ENCODE measurements around the gene SNCB. TPM values are rescaled to one million over a fixed set of nuclear protein-coding genes. Genes with fewer than 3 reads are reported as not detected.

Gene SNCB
- total and polyA plus RNA-seq, 4 donors: 0.02 TPM; not detected in 3

DNA sequence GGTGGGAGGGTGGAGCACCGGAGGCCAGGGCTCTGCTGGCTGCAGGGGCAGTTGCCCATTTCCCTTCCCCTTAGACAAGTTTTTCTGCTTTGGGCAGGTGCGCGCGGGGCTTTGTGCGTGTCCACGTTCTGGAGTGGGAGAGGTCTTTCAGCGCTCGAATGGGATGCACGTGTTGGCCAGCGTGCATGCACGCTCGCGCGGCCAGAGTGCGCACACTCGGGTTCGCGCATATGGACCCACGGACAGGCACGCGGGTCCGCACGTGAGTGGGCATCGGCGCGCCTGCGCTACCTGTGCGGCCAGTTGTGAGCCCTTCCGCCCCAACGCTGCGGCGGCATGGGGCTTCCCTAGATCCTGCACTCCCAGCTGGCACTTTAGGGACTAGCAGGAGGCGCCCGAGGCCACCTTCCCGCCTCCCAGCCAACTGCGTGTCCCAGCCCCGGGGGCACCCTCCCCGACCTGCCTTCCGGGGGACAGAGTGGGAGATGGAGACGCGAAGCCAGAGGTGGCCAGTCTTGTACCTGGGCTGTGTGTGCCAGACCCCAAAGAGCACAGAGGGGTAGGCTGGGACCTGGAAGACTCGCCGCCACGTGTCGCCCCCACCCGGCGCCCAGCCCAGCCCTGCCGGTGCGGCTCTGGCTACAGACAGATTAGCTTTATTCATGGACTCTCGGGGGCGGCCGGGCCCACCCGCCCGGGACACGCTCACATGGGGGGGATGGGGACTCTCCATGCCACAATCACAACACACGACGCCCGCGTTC, 10.6 kb downstream of the SNCB start:
- peaks cover 0 to 9% (median 0%) of the 10 kb centered on the region in 5 donors for H3K4me1 ChIP-seq (ENCODE audit: control insufficient read depth in 5 of 5, insufficient read depth in 5 of 5, low read length in 5 of 5)
- H3K27ac ChIP-seq (ENCODE audit: low read depth in 1 of 2, low read length in 1 of 2): no peak overlapping the region
- H3K9ac ChIP-seq (ENCODE audit: insufficient read depth in 1 of 2, low read length in 2 of 2): no peak overlapping the region
- ATAC-seq (ENCODE audit: insufficient read depth, low FRiP score): no peak
- peaks cover 7 to 69% (median 45%) of the 10 kb centered on the region in 3 donors for H3K27me3 ChIP-seq (ENCODE audit: control insufficient read depth in 3 of 3, insufficient read depth in 3 of 3, low read length in 2 of 3)
- DNase-seq: no peak
- H3K36me3 ChIP-seq (ENCODE audit: control insufficient read depth in 4 of 4, insufficient read depth in 4 of 4, low read length in 4 of 4): no peaks in the 10 kb centered on the region
- 14 to 15% methylated on average over 59 of the region's 59 CpGs for WGBS, 2 donors
- TF ChIP-seq, protein P1, sequence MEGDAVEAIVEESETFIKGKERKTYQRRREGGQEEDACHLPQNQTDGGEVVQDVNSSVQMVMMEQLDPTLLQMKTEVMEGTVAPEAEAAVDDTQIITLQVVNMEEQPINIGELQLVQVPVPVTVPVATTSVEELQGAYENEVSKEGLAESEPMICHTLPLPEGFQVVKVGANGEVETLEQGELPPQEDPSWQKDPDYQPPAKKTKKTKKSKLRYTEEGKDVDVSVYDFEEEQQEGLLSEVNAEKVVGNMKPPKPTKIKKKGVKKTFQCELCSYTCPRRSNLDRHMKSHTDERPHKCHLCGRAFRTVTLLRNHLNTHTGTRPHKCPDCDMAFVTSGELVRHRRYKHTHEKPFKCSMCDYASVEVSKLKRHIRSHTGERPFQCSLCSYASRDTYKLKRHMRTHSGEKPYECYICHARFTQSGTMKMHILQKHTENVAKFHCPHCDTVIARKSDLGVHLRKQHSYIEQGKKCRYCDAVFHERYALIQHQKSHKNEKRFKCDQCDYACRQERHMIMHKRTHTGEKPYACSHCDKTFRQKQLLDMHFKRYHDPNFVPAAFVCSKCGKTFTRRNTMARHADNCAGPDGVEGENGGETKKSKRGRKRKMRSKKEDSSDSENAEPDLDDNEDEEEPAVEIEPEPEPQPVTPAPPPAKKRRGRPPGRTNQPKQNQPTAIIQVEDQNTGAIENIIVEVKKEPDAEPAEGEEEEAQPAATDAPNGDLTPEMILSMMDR (IDR thresholded peaks at IDR 0.05; ENCODE audit: control extremely low read depth, extremely low read depth): no peak
- H3K9me3 ChIP-seq (ENCODE audit: control insufficient read depth in 4 of 4, insufficient read depth in 3 of 4, low read length in 3 of 4): peaks cover 0 to 10% (median 0%) of the 10 kb centered on the region in 4 donors
- H3K4me3 ChIP-seq: no peak overlapping the region

DNA sequence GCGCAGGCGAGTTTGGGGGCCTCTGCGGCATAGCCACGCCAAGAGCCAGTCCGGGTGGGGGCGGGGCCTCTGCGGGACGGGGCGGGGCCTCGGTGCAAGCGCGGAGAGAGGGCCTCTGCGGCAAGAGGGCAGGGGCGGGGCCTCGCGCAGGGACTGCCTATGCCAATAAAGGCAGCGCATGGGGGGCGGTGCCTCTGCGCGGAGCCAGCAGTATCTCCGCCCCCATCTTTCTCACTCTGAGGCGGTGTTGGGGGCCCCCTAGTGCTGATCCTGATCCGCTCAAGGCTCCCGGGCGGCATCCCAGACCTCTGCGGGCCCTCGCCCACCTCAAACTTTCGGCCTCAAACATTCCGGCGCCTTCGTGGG, 11.1 kb downstream of the SNCB start:
- H3K9me3 ChIP-seq (ENCODE audit: control insufficient read depth in 4 of 4, insufficient read depth in 3 of 4, low read length in 3 of 4): peaks cover 0 to 10% (median 0%) of the 10 kb centered on the region in 4 donors
- no peak overlapping the region for H3K4me3 ChIP-seq
- H3K9ac ChIP-seq (ENCODE audit: insufficient read depth in 1 of 2, low read length in 2 of 2): no peak overlapping the region
- peak; percentile 70 for ATAC-seq (ENCODE audit: insufficient read depth, low FRiP score)
- peaks cover 0 to 9% (median 0%) of the 10 kb centered on the region in 5 donors for H3K4me1 ChIP-seq (ENCODE audit: control insufficient read depth in 5 of 5, insufficient read depth in 5 of 5, low read length in 5 of 5)
- H3K36me3 ChIP-seq (ENCODE audit: control insufficient read depth in 4 of 4, insufficient read depth in 4 of 4, low read length in 4 of 4): no peaks in the 10 kb centered on the region
- no peak overlapping the region for H3K27ac ChIP-seq (ENCODE audit: low read depth in 1 of 2, low read length in 1 of 2)
- 5 to 6% methylated on average over 24 to 31 of the region's 31 CpGs for WGBS, 2 donors
- peaks cover 7 to 69% (median 44%) of the 10 kb centered on the region in 3 donors for H3K27me3 ChIP-seq (ENCODE audit: control insufficient read depth in 3 of 3, insufficient read depth in 3 of 3, low read length in 2 of 3)
- peak; percentile 74 to 84 (median 75) for DNase-seq
- TF ChIP-seq, protein P1 (IDR thresholded peaks at IDR 0.05; ENCODE audit: control extremely low read depth, extremely low read depth): no peak

DNA sequence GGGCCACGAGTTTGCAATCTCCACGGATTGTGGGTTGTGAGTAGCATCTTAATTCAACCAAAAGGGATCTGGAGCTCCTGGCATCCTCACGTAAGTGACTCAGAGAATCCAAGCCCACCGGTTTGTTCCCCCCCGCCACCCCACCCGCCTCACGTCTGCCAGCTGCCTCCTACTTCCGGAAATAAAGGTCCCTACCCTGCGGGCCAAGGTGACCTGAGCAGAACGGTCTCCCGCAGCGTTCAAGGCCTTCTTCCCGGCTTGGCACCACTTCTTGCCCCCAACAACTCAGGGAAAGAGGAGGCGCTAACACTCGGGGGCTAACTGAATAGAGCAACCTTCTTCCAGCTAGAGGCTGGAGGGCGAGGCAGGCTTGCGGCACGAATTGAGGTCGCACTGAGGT, 11.6 kb downstream of the SNCB start:
- ATAC-seq (ENCODE audit: insufficient read depth, low FRiP score) (no peak), DNase-seq (no peak)
- no peaks in the 10 kb centered on the region for H3K36me3 ChIP-seq (ENCODE audit: control insufficient read depth in 4 of 4, insufficient read depth in 4 of 4, low read length in 4 of 4)
- H3K9me3 ChIP-seq (ENCODE audit: control insufficient read depth in 4 of 4, insufficient read depth in 3 of 4, low read length in 3 of 4): peaks cover 0 to 10% (median 0%) of the 10 kb centered on the region in 4 donors
- 29 to 31% methylated on average over 19 of the region's 19 CpGs for WGBS, 2 donors
- peaks cover 7 to 65% (median 41%) of the 10 kb centered on the region in 3 donors for H3K27me3 ChIP-seq (ENCODE audit: control insufficient read depth in 3 of 3, insufficient read depth in 3 of 3, low read length in 2 of 3)
- TF ChIP-seq, protein P1 (IDR thresholded peaks at IDR 0.05; ENCODE audit: control extremely low read depth, extremely low read depth): no peak
- no peak overlapping the region for H3K9ac ChIP-seq (ENCODE audit: insufficient read depth in 1 of 2, low read length in 2 of 2)
- H3K27ac ChIP-seq (ENCODE audit: low read depth in 1 of 2, low read length in 1 of 2): no peak overlapping the region
- H3K4me3 ChIP-seq: no peak overlapping the region
- H3K4me1 ChIP-seq (ENCODE audit: control insufficient read depth in 5 of 5, insufficient read depth in 5 of 5, low read length in 5 of 5): peaks cover 0 to 9% (median 0%) of the 10 kb centered on the region in 5 donors
